HG03565 (cell line): ENCODE data around the gene ZNF30.
"Not testable (repeated sequence)": the region's sequence is repeated elsewhere in the genome, so short reads cannot be mapped to it uniquely, and the experiment has no call there.

ENCODE experiments used
- ATAC-seq: cut with Tn5 transposase; IDR thresholded peaks from one replicate; pipeline ENCODE4 v1.9.1; 2021; ENCODE audit warnings: mild to moderate bottlenecking, moderate library complexity; ENCODE audit not compliant: unreplicated experiment

Gene ZNF30

DNA sequence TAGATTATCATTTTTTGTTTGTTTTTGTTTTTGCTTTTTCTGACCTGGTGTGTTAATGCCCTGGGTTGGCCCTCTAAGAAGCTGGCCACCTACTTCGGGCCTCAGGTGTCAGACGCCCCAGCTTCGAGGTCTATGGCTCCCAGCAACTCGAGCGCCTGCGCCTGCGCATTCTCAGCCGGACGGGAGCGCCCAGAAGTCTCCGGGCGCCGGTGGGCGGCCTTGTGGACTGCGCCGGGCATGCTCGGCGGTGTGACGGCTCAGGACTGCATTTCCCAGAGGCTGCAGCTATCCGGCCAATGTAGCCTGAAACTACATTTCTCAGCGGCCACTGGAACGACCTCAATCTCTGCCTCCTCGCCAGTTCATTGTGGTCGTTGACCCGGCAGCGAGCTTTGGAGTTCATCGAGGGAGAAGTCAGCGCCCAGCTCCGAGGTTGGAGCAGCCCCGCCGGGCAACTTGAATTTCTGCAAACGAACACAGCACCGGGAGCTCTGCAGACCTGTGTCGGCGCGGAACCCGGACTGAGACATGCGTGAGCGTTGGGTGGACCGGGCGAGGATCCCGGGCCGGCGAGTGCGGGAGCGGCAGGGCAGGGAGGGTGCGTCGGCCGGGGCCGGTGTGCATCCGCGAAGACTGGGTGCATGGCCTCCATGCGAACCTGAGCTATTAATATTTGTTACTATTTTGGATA, at the start of gene ZNF30:
Gene ZNF30, plus strand, starts transcription at position 219 of the 691 bp plus-strand sequence. CDS start 3,045 bp downstream, outside the sequence.
- peak; percentile 93 for ATAC-seq

GRCh38 chr19:34879563-34879962, 47.1 kb upstream of the ZNF30 start:
- no peak for ATAC-seq

DNA sequence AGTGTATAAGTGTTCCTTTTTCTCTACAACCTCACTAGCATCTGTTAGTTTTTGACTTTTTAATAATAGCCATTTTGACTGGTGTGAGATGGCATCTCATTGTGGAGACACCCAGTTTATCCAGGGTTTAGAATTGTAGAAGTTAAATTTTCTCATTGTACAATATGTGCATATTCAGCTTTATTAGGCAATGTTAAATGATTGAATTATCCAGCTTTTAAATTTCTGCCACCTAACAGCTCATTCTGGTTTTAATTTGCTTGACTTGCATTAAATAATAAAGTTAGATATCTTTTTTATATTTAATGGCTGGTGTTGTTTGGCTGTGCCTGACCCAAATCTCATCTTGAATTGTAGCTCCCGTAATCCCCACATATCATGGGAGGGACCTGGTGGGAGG, 46.7 kb upstream of the ZNF30 start:
- no peak for ATAC-seq

DNA sequence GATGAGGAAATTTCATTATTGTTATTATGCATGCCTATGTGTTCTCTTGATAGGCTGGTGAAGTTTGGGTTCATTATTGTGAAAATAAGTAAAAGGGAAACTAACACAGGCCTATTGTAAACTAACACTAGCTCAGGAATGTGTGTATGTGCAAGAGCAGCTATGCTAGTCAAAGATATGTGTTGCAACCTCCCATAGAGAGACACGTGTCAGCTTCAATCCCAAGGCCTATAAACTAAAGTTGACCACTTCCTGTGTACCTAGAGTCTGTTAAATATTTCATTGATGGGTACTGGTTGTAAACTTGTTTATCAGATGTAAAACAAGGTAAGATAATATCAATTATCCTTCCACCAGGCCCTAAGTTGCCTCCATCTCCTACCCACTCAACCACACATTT, 44.7 kb upstream of the ZNF30 start:
- ATAC-seq = no peak

- ATAC-seq = no peak
Observed at GRCh38 chr19:34888091-34888490, 38.6 kb upstream of the ZNF30 start.

GRCh38 chr19:34900245-34900644, 26.5 kb upstream of the ZNF30 start:
- ATAC-seq = no peak

DNA sequence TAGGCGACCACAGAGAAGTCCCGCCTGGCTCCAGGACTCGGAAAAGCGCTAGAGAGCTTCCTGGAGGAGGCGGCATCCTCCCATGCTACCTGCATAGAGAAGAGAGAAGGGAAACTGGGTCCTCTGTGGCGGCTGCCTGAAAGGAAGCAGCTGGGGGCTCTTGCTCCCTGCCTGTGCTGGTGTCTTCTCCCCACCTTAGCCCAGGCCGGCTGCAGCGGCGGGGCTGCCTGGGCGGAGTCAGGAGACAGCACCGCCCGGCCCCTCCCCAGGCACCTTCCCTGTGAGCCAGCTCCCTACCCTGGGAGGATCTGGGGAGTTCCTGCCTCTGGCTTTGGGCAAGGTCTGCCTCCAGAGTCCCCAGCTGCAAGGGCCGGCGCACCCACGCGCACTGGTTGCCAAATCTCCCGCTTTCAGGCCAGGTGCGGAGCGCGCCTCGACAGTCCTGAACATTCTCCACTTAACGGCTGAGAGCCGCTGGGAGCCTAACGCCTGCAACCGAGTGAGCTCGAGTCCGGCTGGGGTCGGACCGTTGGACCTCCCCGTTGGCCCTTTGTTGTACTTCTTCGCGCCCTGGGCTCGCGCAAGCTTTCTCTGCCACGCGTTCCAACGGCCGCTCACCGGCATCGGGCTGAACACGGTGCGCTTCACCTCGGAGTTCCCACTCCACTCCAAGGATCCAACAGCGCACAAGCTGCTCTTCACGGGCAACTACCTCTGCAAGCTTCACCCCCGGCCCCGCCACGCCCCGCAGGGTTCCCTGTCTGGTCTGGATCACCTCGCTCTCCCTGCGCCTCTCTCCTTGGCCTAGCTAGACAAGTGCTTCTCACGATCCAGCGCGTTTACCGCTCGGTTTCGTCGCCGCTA, 21.8 kb upstream of the ZNF30 start:
- ATAC-seq = no peak

GRCh38 chr19:34910770-34911169, 15.9 kb upstream of the ZNF30 start:
- ATAC-seq = no peak

- ATAC-seq = not testable (repeated sequence)
Observed at GRCh38 chr19:34917144-34917543, 9.6 kb upstream of the ZNF30 start.

- ATAC-seq = no peak
Observed at GRCh38 chr19:34918190-34918589, 8.5 kb upstream of the ZNF30 start.

DNA sequence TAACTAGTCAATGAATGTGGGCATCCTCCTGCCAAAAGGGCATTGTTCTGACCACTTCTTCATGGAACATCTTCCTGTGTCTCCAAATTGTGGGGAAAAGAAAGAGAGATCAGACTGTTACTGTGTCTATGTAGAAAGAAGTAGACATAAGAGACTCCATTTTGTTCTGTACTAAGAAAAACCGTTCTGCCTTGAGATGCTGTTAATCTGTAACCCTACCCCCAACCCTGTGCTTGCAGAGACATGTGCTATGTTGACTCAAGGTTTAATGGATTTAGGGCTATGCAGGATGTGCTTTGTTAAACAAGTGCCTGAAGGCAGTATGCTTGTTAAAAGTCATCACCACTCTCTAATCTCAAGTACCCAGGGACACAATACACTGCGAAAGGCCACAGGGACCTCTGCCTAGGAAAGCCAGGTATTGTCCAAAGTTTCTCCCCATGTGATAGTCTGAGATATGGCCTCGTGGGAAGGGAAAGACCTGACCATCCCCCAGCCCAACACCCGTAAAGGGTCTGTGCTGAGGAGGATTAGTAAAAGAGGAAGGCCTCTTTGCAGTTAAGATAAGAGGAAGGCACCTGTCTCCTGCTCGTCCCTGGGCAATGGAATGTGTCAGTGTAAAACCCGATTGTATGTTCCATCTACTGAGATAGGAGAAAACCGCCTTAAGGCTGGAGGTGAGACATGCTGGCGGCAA, 6.5 kb upstream of the ZNF30 start:
- not testable (repeated sequence) for ATAC-seq

DNA sequence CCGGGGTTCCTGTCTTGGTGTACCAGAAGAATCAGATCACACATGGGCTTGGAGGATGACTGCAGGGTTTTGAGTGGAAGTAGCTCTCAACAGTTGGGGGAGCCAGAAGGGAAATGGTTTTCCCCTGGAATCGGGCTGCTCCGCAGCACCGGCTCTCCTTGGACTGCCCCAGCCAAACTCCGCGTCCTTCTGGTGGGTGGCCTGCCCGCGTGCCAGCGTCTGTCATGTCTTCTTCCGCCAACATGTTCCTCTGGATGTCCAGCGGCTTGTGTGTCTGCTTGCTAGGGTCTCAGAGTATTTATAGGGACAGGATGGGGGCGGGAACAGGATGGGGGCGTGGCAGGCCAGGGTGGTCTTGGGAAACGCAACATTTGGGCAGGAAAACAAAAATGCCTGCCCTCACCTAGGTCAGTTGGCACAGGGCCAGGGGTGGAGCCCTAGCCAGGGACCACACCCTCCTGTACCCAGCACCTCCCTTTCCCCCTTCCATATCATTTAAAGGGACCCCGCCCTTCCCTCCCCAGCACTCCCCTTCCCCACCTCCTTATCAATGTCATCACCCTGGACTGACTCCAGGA, 1.3 kb upstream of the ZNF30 start:
- no peak for ATAC-seq

DNA sequence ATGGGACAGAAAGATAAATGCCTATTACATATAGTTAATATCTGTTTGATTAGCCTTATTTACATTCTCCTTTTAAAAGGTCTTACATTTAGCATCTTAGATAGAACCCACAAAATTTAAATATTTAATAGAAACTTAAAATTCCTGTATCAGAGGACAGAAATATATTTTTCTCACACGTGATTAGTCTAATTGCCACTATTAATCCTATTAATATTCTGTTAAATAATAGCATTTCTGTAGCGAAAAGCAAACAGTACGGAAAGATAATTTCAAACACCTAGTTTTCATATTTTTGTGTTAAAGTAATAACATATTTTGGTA, 380 bp upstream of the ZNF30 start:
- no peak for ATAC-seq

DNA sequence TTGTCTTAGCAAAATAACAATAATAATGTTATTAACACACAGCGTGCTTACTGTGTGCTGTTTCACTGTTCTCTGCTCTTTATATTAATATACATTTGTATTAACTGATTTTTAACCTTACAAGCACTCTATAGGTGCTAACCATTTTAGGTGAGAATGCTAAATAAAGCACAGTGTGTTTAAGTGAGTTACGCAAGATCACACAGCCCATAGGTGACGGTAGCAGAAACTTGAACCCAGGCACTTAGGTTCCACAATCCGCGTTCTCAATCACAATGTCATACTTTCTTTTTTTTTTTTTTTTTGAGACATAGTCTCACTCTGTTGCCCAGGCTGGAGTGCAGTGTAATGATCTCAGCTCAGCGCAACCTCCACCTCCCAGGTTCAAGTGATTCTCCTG, 5.8 kb downstream of the ZNF30 start:
- ATAC-seq = no peak

GRCh38 chr19:34936184-34936583, 9.5 kb downstream of the ZNF30 start:
- ATAC-seq = no peak

DNA sequence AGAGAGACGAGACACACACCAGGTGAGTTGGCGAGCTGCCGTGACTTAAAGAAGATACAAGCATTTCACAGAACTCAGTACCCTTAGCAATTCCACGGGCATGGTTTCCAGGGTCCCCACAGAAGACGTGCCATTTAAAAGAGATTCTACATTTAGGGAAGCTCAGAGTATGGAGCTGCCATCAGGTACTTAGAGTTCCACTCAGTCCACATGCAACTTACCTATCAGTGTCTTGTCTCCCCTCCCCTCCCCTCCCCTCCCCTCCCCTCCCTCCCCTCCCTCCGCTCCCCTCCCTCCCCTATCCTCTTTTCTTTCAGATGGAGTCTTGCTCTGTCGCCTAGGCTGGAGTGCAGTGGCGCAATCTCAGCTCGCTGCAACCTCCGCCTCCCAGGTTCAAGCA, 12.2 kb downstream of the ZNF30 start:
- no peak for ATAC-seq

GRCh38 chr19:34943861-34944573, 17.3 kb downstream of the ZNF30 start:
- ATAC-seq = no peak

DNA sequence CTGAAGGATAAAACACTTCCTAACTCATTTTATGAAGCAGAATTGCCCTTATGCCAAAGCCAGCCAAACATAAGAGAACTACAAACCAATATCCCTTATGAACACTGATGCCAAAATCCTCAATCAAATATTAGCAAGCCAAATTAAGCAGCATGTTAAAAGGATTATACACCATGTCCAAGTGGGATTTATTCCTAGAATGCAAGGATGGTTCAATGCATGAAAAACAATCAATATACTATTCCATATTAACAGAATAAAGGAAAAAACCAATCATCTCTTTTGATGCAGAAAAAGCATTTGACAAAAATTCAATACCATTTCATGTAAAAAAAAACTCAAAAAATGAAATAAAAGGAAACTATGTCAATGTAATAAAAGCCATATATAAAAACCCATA, 26.4 kb downstream of the ZNF30 start:
- no peak for ATAC-seq

DNA sequence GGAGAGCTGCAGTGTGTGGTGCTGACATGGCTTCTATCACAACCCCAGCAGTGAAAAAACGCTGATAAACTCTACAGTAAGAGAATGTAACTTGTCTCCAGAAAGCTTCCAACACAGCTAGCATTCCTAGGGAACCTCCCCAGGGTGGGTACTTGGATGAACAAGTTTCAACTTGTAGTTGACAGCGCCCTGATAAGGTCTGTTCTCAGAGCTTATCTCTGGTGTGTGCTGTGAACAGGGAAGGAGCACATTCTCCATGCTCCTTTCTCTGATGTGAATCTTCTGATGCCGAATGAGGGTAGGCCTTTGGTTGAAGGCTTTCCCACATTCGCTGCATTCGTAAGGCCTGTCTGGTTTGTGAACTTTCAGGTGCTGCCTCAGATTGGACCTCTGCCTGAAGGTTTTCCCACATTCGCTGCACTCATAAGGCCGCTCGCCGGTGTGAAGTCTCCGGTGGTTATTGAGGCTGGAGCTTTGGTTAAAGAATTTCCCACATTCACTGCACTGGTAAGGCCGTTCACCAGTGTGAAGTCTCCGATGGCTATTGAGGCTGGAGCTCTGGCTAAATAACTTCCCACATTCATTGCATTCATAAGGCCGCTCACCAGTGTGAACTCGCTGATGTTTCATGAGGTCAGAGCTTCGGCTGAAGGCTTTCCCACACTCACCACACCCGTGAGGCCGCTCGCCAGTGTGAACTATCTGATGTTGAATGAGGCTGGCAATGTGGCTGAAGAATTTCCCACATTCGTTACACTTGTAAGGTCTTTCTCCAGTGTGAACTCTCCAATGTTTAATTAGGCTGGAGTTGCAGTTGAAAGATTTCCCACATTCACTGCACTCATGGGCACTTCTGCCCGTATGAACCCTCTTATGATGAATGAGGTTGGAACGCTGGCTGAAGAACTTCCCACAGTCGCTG, 31.4 kb downstream of the ZNF30 start:
- no peak for ATAC-seq

DNA sequence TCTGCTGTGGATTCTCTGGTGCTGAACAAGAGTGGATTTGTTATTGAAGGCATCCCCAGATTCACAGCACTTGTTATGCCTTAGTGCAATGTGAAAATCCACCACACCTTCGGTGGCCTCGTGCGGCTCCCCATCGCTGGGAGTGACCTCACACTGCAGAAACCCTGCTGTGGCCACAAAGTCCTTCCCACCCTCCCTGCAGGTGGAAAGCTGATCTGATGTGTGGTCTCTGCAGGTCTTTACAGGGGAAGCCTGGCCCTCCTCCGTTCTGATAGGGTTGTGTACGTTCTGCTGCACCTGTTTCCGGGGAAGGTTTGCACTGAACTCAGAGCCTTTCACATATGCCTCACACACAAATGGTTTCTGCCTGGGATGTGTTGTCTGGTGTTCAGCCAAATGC, 32.3 kb downstream of the ZNF30 start:
- ATAC-seq = no peak
